ELR (cell line): Measurements from ENCODE around the gene ZXDA.

Experiments used
- DNase-seq: peaks from one replicate; pipeline ENCODE4 v3.0.0-alpha.2; 2015; ENCODE audit warnings: low read depth

Gene ZXDA

DNA sequence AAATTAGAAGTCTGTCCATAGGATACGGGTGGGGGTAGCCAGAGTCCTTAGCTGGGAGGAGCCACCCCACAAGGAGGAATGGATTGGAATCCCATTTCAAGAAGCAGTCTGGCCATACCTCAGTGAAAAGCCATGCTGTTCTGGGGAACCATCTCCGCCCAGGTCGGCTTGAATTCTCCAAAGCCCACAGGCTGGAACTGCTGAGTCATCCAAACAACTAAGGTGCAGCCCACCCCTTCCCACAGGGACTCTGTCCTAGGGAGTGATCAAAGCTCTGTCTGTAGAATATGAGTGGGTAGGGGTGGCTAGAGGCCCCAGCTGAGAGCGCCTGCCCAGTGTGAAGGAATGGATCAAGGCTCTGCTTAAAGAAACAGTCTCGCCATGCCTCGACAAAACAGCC lies 38.8 kb downstream of the ZXDA start:
- no peak for DNase-seq
